ENCODE measurements around the gene DAZAP1. TPM values are rescaled to one million over a fixed set of nuclear protein-coding genes. Genes with fewer than 3 reads are reported as not detected.

Gene DAZAP1
- total RNA-seq, 1 experiment from 2014 or later: 165 TPM

GRCh38 chr19:1374250-1374577 is 33.2 kb upstream of the DAZAP1 start:
- BruUV-seq (replicated peaks): no TSS peak
- ChIA-PET POLR2A (no interaction called here), CTCF (interaction anchor here (1.5 kb wide), 1 partner anchor 130 kb away, joined by 3 read pairs; no protein-coding TSS in a partner anchor)
- no peak for TF ChIP-seq CTCF (IDR thresholded peaks at IDR 0.05; ENCODE audit: insufficient read depth in 1 of 2, low read depth in 1 of 2, low read length in 1 of 2, severe bottlenecking in 1 of 2, unreplicated experiment in 1 of 2)
- Histone ChIP-seq H3K4me1 (no peaks in the 10 kb centered on the region), H3K4me3 (ENCODE audit: low read depth, low read length) (no peak overlapping the region), H3K27me3 (replicated peaks; ENCODE audit: control insufficient read depth, insufficient read depth, low read length) (no peaks in the 10 kb centered on the region), H3K36me3 (ENCODE audit: control insufficient read depth, insufficient read depth, low read length) (no peaks in the 10 kb centered on the region), H3K9me3 (no peaks in the 10 kb centered on the region)
- H3K27me3 Mint-ChIP-seq (ENCODE audit: insufficient read depth, unreplicated experiment): no peaks in the 10 kb centered on the region
- H3K4me3 Mint-ChIP-seq (ENCODE audit: unreplicated experiment): no peak overlapping the region
- no peak overlapping the region for H3K27ac Mint-ChIP-seq (ENCODE audit: unreplicated experiment)
- H3K36me3 Mint-ChIP-seq (ENCODE audit: insufficient read depth, unreplicated experiment): peaks cover 52% of the 10 kb centered on the region
- H3K9me3 Mint-ChIP-seq (ENCODE audit: unreplicated experiment): no peaks in the 10 kb centered on the region
- no peak for DNase-seq
- intact Hi-C loops (cut with micrococcal nuclease; ENCODE audit: unreplicated experiment): no loop called here
- no peaks in the 10 kb centered on the region for H3K4me1 Mint-ChIP-seq (ENCODE audit: low read depth, unreplicated experiment)

GRCh38 chr19:1376415-1376805 is 31.0 kb upstream of the DAZAP1 start:
- no peak for DNase-seq
- CTCF ChIA-PET: no interaction called here
- intact Hi-C loops (cut with micrococcal nuclease; ENCODE audit: unreplicated experiment): no loop called here
- TF ChIP-seq CTCF (IDR thresholded peaks at IDR 0.05; ENCODE audit: insufficient read depth in 1 of 2, low read depth in 1 of 2, low read length in 1 of 2, severe bottlenecking in 1 of 2, unreplicated experiment in 1 of 2): no peak
- POLR2A ChIA-PET: no interaction called here
- no peaks in the 10 kb centered on the region for H3K4me1 ChIP-seq
- Mint-ChIP-seq H3K4me1 (ENCODE audit: low read depth, unreplicated experiment) (no peaks in the 10 kb centered on the region), H3K9me3 (ENCODE audit: unreplicated experiment) (no peaks in the 10 kb centered on the region), H3K36me3 (ENCODE audit: insufficient read depth, unreplicated experiment) (peaks cover 45% of the 10 kb centered on the region), H3K27me3 (ENCODE audit: insufficient read depth, unreplicated experiment) (no peaks in the 10 kb centered on the region), H3K27ac (ENCODE audit: unreplicated experiment) (no peak overlapping the region), H3K4me3 (ENCODE audit: unreplicated experiment) (no peak overlapping the region)
- H3K4me3 ChIP-seq (ENCODE audit: low read depth, low read length): no peak overlapping the region
- BruUV-seq (replicated peaks): no TSS peak
- no peaks in the 10 kb centered on the region for H3K9me3 ChIP-seq
- H3K36me3 ChIP-seq (ENCODE audit: control insufficient read depth, insufficient read depth, low read length): no peaks in the 10 kb centered on the region
- no peaks in the 10 kb centered on the region for H3K27me3 ChIP-seq (replicated peaks; ENCODE audit: control insufficient read depth, insufficient read depth, low read length)

DNA sequence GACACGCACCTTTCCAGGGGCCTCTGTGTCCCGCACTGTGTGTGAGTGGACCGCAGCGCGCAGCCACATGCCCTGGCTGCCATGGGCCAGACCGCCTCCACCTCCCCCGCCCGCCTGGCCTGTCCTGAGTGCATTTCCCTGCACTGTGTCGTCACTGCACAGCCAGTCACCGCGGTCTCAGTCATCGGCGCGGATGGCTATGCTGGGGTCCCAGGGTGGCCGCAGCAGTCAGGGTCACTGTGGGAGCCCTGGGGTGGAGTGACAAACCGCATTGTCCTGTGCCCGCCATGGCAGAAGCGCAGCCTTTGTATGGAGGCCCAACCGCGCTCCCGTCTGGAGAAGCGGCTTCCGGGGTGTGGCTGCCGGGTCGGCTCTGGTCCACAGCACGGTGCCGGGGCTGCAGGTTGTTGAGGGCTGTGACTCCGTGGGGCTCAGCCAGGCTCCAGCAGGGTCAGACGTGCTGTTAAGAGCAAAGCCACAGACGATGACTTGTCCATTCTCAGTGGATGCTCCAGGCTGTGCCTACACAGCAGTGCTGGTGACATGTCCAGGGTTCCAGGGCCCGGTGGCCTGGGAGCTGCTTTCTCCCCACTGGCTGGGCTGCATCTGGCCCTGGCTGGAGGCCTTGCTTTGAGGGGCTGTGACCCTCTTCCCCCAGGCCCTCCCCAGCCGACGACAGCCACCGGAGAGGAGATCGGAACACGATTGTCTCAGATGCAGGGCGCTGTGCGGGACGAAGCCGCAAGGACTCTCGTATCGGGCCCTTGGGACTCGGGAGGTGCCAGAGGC is 30.0 kb upstream of the DAZAP1 start:
- H3K4me1 Mint-ChIP-seq (ENCODE audit: low read depth, unreplicated experiment): no peaks in the 10 kb centered on the region

More for the DNA sequence above, 30.0 kb upstream of the DAZAP1 start:
- H3K4me3 Mint-ChIP-seq (ENCODE audit: unreplicated experiment): no peak overlapping the region
- intact Hi-C loops (cut with micrococcal nuclease; ENCODE audit: unreplicated experiment): no loop called here
- Histone ChIP-seq H3K4me3 (ENCODE audit: low read depth, low read length) (no peak overlapping the region), H3K9me3 (no peaks in the 10 kb centered on the region), H3K27me3 (replicated peaks; ENCODE audit: control insufficient read depth, insufficient read depth, low read length) (no peaks in the 10 kb centered on the region), H3K4me1 (no peaks in the 10 kb centered on the region), H3K36me3 (ENCODE audit: control insufficient read depth, insufficient read depth, low read length) (no peaks in the 10 kb centered on the region)
- H3K27me3 Mint-ChIP-seq (ENCODE audit: insufficient read depth, unreplicated experiment): no peaks in the 10 kb centered on the region
- no peak for DNase-seq
- H3K36me3 Mint-ChIP-seq (ENCODE audit: insufficient read depth, unreplicated experiment): peaks cover 37% of the 10 kb centered on the region
- H3K9me3 Mint-ChIP-seq (ENCODE audit: unreplicated experiment): no peaks in the 10 kb centered on the region
- no peak for TF ChIP-seq CTCF (IDR thresholded peaks at IDR 0.05; ENCODE audit: insufficient read depth in 1 of 2, low read depth in 1 of 2, low read length in 1 of 2, severe bottlenecking in 1 of 2, unreplicated experiment in 1 of 2)
- ChIA-PET POLR2A (no interaction called here), CTCF (no interaction called here)
- no TSS peak for BruUV-seq (replicated peaks)
- H3K27ac Mint-ChIP-seq (ENCODE audit: unreplicated experiment): no peak overlapping the region

All from Caco-2 (cell line).